ENCODE measurements around the gene PRPF31. TPM values are rescaled to one million over a fixed set of nuclear protein-coding genes. Genes with fewer than 3 reads are reported as not detected.
"Not testable (repeated sequence)": the region's sequence is repeated elsewhere in the genome, so short reads cannot be mapped to it uniquely, and the experiment has no call there.

Gene PRPF31
- total RNA-seq, 1 donor from 2014 or later = 89.8 TPM

DNA sequence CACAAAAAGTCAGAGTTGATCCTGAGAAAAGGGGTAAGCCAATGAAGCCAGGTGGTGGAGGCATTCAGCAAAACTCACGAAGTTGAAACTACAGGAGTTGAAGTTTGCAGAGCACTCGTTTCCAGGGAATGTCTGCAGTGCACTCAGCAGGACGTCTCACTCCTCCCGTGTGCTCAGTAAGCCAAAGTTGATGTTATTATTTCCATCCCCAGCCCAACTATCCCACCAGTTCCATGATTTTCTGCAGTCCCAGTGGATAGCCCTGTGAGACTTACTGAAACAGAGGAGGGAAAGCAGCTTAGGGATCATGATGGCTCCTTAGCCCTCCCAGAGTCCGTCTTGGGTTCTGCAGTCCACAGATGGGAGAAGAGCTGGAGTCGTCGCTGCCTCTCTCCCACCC is 34.5 kb upstream of the PRPF31 start, which contains the start of gene TARM1:
TSS of gene TARM1 (minus strand) at position 334 of the 400 bp plus-strand sequence. CDS start at position 309, 25 bp downstream.
- Mint-ChIP-seq H3K4me3 (no peak within 1 kb of the TSS), H3K4me1 (ENCODE audit: unreplicated experiment) (no peaks in the 10 kb centered on the region)
- no peak for DNase-seq (ENCODE audit: extremely low spot score, unreplicated experiment)

DNA sequence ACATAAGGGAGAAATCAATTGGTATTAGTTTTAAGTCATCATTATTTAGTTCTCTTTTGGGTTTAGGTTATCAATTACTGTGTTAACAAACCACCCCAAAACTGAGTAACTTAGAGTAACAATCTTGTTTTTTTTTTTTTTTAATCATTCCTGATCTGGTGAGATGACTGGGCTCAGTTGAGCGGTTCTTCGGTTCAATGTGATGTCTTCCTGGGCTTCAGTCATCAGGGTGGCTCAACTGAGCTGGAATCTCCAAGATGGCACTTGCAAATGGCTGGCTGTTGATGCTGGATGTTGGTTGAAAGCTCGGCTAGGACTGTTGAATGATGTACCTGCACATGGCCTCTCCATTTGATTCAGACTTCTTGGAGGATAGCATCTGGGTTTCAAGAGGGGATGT is 31.1 kb upstream of the PRPF31 start:
- Mint-ChIP-seq H3K36me3 (no peaks in the 10 kb centered on the region), H3K27ac (no peak overlapping the region), H3K4me3 (no peak overlapping the region), H3K4me1 (ENCODE audit: unreplicated experiment) (no peaks in the 10 kb centered on the region), H3K27me3 (peaks cover 17% of the 10 kb centered on the region), H3K9me3 (no peaks in the 10 kb centered on the region)
- no peak for DNase-seq (ENCODE audit: extremely low spot score, unreplicated experiment)
- TF ChIP-seq, protein P1, sequence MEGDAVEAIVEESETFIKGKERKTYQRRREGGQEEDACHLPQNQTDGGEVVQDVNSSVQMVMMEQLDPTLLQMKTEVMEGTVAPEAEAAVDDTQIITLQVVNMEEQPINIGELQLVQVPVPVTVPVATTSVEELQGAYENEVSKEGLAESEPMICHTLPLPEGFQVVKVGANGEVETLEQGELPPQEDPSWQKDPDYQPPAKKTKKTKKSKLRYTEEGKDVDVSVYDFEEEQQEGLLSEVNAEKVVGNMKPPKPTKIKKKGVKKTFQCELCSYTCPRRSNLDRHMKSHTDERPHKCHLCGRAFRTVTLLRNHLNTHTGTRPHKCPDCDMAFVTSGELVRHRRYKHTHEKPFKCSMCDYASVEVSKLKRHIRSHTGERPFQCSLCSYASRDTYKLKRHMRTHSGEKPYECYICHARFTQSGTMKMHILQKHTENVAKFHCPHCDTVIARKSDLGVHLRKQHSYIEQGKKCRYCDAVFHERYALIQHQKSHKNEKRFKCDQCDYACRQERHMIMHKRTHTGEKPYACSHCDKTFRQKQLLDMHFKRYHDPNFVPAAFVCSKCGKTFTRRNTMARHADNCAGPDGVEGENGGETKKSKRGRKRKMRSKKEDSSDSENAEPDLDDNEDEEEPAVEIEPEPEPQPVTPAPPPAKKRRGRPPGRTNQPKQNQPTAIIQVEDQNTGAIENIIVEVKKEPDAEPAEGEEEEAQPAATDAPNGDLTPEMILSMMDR (conservative IDR thresholded peaks at IDR 0.05) = no peak

More for the DNA sequence above, 34.5 kb upstream of the PRPF31 start, which contains the start of gene TARM1:
- TF ChIP-seq, protein P1 (conservative IDR thresholded peaks at IDR 0.05) = no peak
- no peaks in the 10 kb centered on the region for H3K36me3 Mint-ChIP-seq
- H3K27ac Mint-ChIP-seq = no peak within 1 kb of the TSS
- peaks cover 6% of the 10 kb centered on the region for H3K27me3 Mint-ChIP-seq
- H3K9me3 Mint-ChIP-seq = no peaks in the 10 kb centered on the region

DNA sequence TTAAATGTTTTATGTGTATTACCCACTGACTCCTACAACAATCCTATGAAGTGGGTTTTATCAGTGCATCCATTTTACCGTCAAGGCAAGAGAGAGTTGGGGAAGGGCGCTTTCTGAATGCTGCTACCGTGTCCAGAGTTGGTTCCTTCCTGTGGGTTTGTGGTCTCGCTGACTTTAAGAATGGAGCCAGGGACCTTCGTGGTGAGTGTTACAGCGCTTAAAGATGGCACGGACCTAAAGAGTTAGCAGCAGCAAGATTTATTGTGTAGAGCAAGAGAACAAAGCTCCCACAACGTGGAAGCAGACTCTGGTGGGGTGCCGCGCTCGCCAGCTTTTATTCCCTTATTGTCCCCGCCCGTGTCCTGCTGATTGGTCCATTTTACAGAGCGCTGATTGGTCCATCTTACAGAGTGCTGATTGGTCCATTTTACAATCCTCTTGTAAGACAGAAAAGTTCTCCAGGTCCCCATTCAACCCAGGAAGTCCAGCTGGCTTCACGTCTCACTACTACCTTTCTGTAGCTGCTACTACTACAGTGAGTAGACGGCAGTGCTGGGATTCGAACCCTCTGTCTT is 21.0 kb upstream of the PRPF31 start:
- H3K27me3 Mint-ChIP-seq = peaks cover 46% of the 10 kb centered on the region
- no peak for DNase-seq (ENCODE audit: extremely low spot score, unreplicated experiment)
- H3K4me3 Mint-ChIP-seq = peak overlapping the region; percentile 9
- H3K4me1 Mint-ChIP-seq (ENCODE audit: unreplicated experiment) = no peaks in the 10 kb centered on the region
- no peak overlapping the region for H3K27ac Mint-ChIP-seq
- H3K9me3 Mint-ChIP-seq = no peaks in the 10 kb centered on the region
- no peaks in the 10 kb centered on the region for H3K36me3 Mint-ChIP-seq
- TF ChIP-seq, protein P1 (conservative IDR thresholded peaks at IDR 0.05) = no peak

DNA sequence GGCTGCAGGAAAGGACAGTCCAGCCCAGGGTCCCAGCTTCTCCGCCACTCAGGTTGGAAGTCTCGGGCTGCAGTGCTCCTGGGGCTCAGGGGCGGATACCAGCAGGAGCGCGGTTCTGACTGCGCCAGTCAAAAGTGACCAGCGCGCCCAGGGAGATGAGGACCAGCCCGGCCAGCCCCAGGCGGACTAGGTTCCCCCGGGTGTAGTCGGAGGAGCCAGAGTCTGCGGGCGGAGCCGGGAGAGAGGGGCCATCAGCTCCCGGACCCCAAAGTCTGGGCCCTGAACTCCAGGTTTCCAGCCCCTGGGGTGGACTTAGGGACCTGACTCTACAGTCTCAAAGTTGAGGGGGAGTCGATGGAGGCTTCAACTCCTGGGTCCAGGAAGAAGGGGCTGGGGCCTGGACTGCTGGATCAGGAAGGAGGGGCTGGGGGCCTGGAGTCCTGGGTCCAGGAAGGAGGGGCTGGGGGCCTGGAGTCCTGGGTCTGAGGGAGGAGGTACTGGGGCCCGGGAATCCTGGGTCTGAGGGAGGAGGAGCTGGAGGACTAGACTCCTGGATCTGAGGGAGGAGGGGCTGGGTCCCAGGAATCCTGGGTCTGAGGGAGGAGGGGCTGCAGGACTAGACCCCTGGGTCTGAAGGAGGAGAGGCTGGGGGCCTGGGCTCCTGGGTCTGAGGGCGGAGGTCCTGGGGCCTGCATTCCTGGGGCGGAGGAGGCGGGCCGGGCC is 20.3 kb upstream of the PRPF31 start:
- Mint-ChIP-seq H3K9me3 (no peaks in the 10 kb centered on the region), H3K27ac (no peak overlapping the region), H3K36me3 (no peaks in the 10 kb centered on the region), H3K4me3 (no peak overlapping the region), H3K27me3 (peaks cover 51% of the 10 kb centered on the region), H3K4me1 (ENCODE audit: unreplicated experiment) (no peaks in the 10 kb centered on the region)
- no peak for DNase-seq (ENCODE audit: extremely low spot score, unreplicated experiment)
- TF ChIP-seq, protein P1 (conservative IDR thresholded peaks at IDR 0.05) = no peak

DNA sequence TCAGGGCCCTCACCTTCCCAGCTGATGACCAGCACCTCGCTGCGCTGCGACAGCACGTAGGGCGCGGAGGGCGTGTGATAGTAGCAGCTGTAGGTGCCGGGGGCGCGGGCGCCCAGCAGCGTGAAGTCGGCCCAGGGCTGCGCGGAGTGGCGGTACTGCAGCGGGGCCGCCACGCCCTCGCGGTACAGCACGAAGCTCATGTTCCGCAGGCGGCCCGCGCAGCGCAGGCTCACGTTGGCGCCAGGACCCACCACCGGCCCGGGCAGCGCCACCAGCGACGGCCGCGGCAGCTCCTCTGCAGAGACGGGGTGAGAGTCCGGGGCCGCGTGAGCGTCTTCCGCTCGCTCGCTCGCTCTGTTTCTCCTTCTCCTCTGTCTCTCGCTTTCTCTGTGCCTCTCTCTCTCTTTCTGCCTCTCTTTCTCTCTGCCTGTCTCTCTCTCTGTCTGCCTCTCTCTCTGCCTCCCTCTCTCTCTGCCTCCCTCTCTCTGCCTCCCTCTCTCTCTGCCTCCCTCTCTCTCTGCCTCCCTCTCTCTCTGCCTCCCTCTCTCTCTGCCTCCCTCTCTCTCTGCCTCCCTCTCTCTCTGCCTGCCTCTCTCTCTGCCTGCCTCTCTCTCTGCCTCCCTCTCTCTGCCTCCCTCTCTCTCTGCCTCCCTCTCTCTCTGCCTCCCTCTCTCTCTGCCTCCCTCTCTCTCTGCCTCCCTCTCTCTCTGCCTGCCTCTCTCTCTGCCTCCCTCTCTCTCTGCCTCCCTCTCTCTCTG is 19.5 kb upstream of the PRPF31 start:
- TF ChIP-seq, protein P1 (conservative IDR thresholded peaks at IDR 0.05) = peak; percentile 24

More for the DNA sequence above, 19.5 kb upstream of the PRPF31 start:
- not testable (repeated sequence) for H3K36me3 Mint-ChIP-seq; H3K9me3 Mint-ChIP-seq; H3K4me1 Mint-ChIP-seq (ENCODE audit: unreplicated experiment); DNase-seq (ENCODE audit: extremely low spot score, unreplicated experiment); H3K27ac Mint-ChIP-seq
- Mint-ChIP-seq H3K4me3 (peak overlapping the region; percentile 75), H3K27me3 (peaks cover 51% of the 10 kb centered on the region)

Measured in type B pancreatic cell (in vitro differentiated cells).